DND-41 (cell line): ENCODE data around the gene PDGFB.

ENCODE experiments used
- ATAC-seq: fragments of 200-7000 bp; cut with Tn5 transposase; 3 replicates; pipeline ENCODE4 v1.9.1; 2021; ENCODE audit warnings: low read depth; ENCODE audit not compliant: insufficient read depth
- DNase-seq: peaks from one replicate; pipeline ENCODE4 v3.0.0-alpha.2; 2020
- H2AFZ ChIP-seq: 2 replicates; pipeline ENCODE4 v1.6.0; 2012; ENCODE audit warnings: low read depth, low read length
- H3K27ac ChIP-seq: 2 replicates; pipeline ENCODE4 v1.5.1; 2012; ENCODE audit warnings: low read length, inconsistent platforms
- H3K27me3 ChIP-seq: fragments of 200-600 bp; sonication (generic); 2 replicates; pipeline ENCODE4 v1.6.0; 2012; ENCODE audit warnings: low read length, mild to moderate bottlenecking, inconsistent platforms; ENCODE audit not compliant: insufficient read depth, poor library complexity
- H3K36me3 ChIP-seq: 2 replicates; pipeline ENCODE4 v1.5.1; 2012; ENCODE audit warnings: low read length, inconsistent platforms; ENCODE audit not compliant: insufficient read depth
- H3K4me1 ChIP-seq: 2 replicates; pipeline ENCODE4 v1.5.1; 2012; ENCODE audit warnings: mild to moderate bottlenecking, low read length; ENCODE audit not compliant: insufficient read depth
- H3K4me2 ChIP-seq: 2 replicates; pipeline ENCODE4 v1.6.0; 2012; ENCODE audit warnings: mild to moderate bottlenecking, moderate library complexity, low read length, inconsistent platforms; ENCODE audit not compliant: insufficient read depth
- H3K4me3 ChIP-seq, 2 experiments: fragments of 200-600 bp in 1 of 2; shearing (Covaris generic) in 1 of 2; 2 replicates each; pipeline ENCODE4 v1.5.1; 2012 to 2016; ENCODE audit warnings: inconsistent platforms in 2 of 2, low read length in 2 of 2, mild to moderate bottlenecking in 2 of 2, low read depth in 1 of 2, moderate library complexity in 1 of 2
- H3K79me2 ChIP-seq: 2 replicates; pipeline ENCODE4 v1.6.0; 2012; ENCODE audit warnings: low read length, inconsistent platforms; ENCODE audit not compliant: insufficient read depth
- H3K9ac ChIP-seq: 2 replicates; pipeline ENCODE4 v1.6.0; 2012; ENCODE audit warnings: low read depth, mild to moderate bottlenecking, inconsistent platforms, low read length, moderate library complexity
- H3K9me3 ChIP-seq: 2 replicates; pipeline ENCODE4 v1.5.1; 2012; ENCODE audit warnings: low read length, moderate library complexity, mild to moderate bottlenecking, inconsistent platforms; ENCODE audit not compliant: insufficient read depth, severe bottlenecking
- H4K20me1 ChIP-seq: 2 replicates; pipeline ENCODE4 v1.6.0; 2012; ENCODE audit warnings: low read length; ENCODE audit not compliant: insufficient read depth
- CTCF ChIP-seq: IDR thresholded peaks from 2 replicates; pipeline ENCODE4 v1.5.1; 2012; ENCODE audit warnings: borderline replicate concordance, low read length, moderate library complexity, mild to moderate bottlenecking; ENCODE audit not compliant: poor library complexity, severe bottlenecking; ENCODE audit errors: extremely low read depth
- EZH2 ChIP-seq: IDR thresholded peaks from 3 replicates; pipeline ENCODE4 v1.6.1; 2012; ENCODE audit warnings: borderline replicate concordance, low read depth, mild to moderate bottlenecking, moderate library complexity, low read length, inconsistent platforms; ENCODE audit not compliant: severe bottlenecking

The PDGFB gene

GRCh38 chr22:39281126-39281525 lies 36.3 kb upstream of the PDGFB start:
- H3K27me3 ChIP-seq: peaks cover 3% of the 10 kb centered on the region
- no peaks in the 10 kb centered on the region for H3K36me3 ChIP-seq
- H3K4me3 ChIP-seq: no peak overlapping the region
- H3K9me3 ChIP-seq: peaks cover 2% of the 10 kb centered on the region
- no peak overlapping the region for H3K27ac ChIP-seq
- DNase-seq (no peak), ATAC-seq (no peak)
- no peaks in the 10 kb centered on the region for H3K79me2 ChIP-seq
- no peaks in the 10 kb centered on the region for H3K4me1 ChIP-seq
- H3K4me2 ChIP-seq: no peak overlapping the region
- no peaks in the 10 kb centered on the region for H4K20me1 ChIP-seq
- no peak overlapping the region for H3K9ac ChIP-seq
- TF ChIP-seq CTCF (no peak), EZH2 (no peak)
- H2AFZ ChIP-seq: no peak overlapping the region

GRCh38 chr22:39280250-39280649 lies 35.5 kb upstream of the PDGFB start:
- Histone ChIP-seq H3K4me1 (no peaks in the 10 kb centered on the region), H3K4me2 (no peak overlapping the region), H2AFZ (no peak overlapping the region), H3K79me2 (no peaks in the 10 kb centered on the region), H3K36me3 (no peaks in the 10 kb centered on the region), H3K9me3 (peaks cover 2% of the 10 kb centered on the region), H4K20me1 (no peaks in the 10 kb centered on the region), H3K27ac (no peak overlapping the region), H3K27me3 (peaks cover 3% of the 10 kb centered on the region), H3K9ac (no peak overlapping the region), H3K4me3 (no peak overlapping the region)
- TF ChIP-seq EZH2 (no peak), CTCF (no peak)
- ATAC-seq (no peak), DNase-seq (no peak)

GRCh38 chr22:39279170-39279850 lies 34.5 kb upstream of the PDGFB start:
- Histone ChIP-seq H3K27ac (no peak overlapping the region), H3K4me1 (no peaks in the 10 kb centered on the region), H3K79me2 (no peaks in the 10 kb centered on the region), H3K9me3 (peaks cover 2% of the 10 kb centered on the region), H3K4me2 (no peak overlapping the region), H3K36me3 (no peaks in the 10 kb centered on the region), H3K27me3 (peaks cover 3% of the 10 kb centered on the region), H2AFZ (no peak overlapping the region), H3K4me3 (no peak overlapping the region), H4K20me1 (no peaks in the 10 kb centered on the region), H3K9ac (no peak overlapping the region)
- DNase-seq: no peak
- no peak for ATAC-seq
- TF ChIP-seq CTCF (no peak), EZH2 (no peak)
